PC-3 (cell line): ENCODE results near the gene ANKUB1.

Experiments
- EZH2 ChIP-seq: fragments of 300-600 bp; sonication (generic); IDR thresholded peaks from one replicate; pipeline ENCODE4 v1.6.1; 2017; ENCODE audit warnings: antibody characterized with exemption, mild to moderate bottlenecking, low read length; ENCODE audit not compliant: unreplicated experiment
- TF ChIP-seq, protein P1 (sequence below): fragments of 300-600 bp; sonication (generic); conservative IDR thresholded peaks from 2 replicates; pipeline ENCODE4 v1.5.1; 2017; ENCODE audit warnings: antibody characterized with exemption, low read depth, mild to moderate bottlenecking, low read length

DNA sequence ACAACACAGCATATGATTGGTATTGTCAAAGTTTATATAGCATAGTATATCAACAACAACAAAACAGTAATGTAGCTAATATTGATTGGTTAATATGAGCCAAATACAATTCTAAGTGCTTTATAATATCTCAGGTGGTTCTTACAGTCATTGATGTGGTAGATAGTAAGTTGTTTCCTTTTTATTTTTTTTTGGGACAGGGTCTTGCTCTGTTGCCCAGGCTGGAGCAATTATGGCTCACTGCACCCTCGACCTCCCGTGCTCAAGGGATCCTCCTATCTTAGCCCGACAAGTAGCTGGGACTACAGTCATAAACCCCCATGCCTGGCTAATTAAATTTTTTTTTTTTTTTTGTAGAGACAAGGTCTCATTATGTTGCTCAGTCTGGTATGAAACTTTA is 23.4 kb upstream of the ANKUB1 start:
- TF ChIP-seq, protein P1, sequence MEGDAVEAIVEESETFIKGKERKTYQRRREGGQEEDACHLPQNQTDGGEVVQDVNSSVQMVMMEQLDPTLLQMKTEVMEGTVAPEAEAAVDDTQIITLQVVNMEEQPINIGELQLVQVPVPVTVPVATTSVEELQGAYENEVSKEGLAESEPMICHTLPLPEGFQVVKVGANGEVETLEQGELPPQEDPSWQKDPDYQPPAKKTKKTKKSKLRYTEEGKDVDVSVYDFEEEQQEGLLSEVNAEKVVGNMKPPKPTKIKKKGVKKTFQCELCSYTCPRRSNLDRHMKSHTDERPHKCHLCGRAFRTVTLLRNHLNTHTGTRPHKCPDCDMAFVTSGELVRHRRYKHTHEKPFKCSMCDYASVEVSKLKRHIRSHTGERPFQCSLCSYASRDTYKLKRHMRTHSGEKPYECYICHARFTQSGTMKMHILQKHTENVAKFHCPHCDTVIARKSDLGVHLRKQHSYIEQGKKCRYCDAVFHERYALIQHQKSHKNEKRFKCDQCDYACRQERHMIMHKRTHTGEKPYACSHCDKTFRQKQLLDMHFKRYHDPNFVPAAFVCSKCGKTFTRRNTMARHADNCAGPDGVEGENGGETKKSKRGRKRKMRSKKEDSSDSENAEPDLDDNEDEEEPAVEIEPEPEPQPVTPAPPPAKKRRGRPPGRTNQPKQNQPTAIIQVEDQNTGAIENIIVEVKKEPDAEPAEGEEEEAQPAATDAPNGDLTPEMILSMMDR, result no peak
- no peak for TF ChIP-seq EZH2
